G401 (cell line): ENCODE data around the gene SH2B3. TPM values are rescaled to one million over a fixed set of nuclear protein-coding genes. Genes with fewer than 3 reads are reported as not detected.
"Not testable (repeated sequence)": the region's sequence is repeated elsewhere in the genome, so short reads cannot be mapped to it uniquely, and the experiment has no call there.

Experiments
- DNase-seq: peaks from one replicate; pipeline ENCODE4 v3.0.0-alpha.2; 2015; ENCODE audit warnings: low spot score
- in situ Hi-C: cut with HindIII; loops from 2 replicates; pipeline ENCODE4 v1.10.0; 2016; ENCODE audit warnings: low sequenced_read_pairs, mixed read lengths
- total RNA-seq: library from RNA; depleted of rRNA; stranded (reverse); fragments of >200 nt; shearing (Covaris generic); gene quantifications from 2 replicates; pipeline ENCODE4 v1.2.3, GENCODE V29; 2014; rRNA removed

Gene SH2B3
- 5.7 and 9.9 TPM in 2 replicates for total RNA-seq

- in situ Hi-C loops: no loop called here
- DNase-seq: no peak
Observed at GRCh38 chr12:111405859-111406473, at the start of gene SH2B3. Gene SH2B3, plus strand, starts transcription at chr12:111405923. Its CDS starts 12,223 bp downstream, at chr12:111418146.

- in situ Hi-C loops: no loop called here
- no peak for DNase-seq
Observed at GRCh38 chr12:111359231-111359913, 46.4 kb upstream of the SH2B3 start.

- in situ Hi-C loops: no loop called here
- DNase-seq: no peak
Observed at GRCh38 chr12:111359914-111360276, 45.8 kb upstream of the SH2B3 start.

- in situ Hi-C loops: no loop called here
- DNase-seq: no peak
Observed at GRCh38 chr12:111360325-111360930, 45.3 kb upstream of the SH2B3 start.

GRCh38 chr12:111361073-111361716 lies 44.5 kb upstream of the SH2B3 start:
- DNase-seq: no peak
- in situ Hi-C loops: no loop called here

- no peak for DNase-seq
- in situ Hi-C loops: no loop called here
Observed at GRCh38 chr12:111361717-111362576, 43.8 kb upstream of the SH2B3 start.

GRCh38 chr12:111362687-111363475 lies 42.8 kb upstream of the SH2B3 start:
- no peak for DNase-seq

GRCh38 chr12:111363578-111363977 lies 42.1 kb upstream of the SH2B3 start:
- in situ Hi-C loops: no loop called here
- no peak for DNase-seq

More at GRCh38 chr12:111362687-111363475, 42.8 kb upstream of the SH2B3 start:
- in situ Hi-C loops: no loop called here

GRCh38 chr12:111366075-111366474 lies 39.6 kb upstream of the SH2B3 start:
- in situ Hi-C loops: no loop called here
- DNase-seq: no peak

GRCh38 chr12:111366583-111366982 lies 39.1 kb upstream of the SH2B3 start:
- in situ Hi-C loops: no loop called here
- DNase-seq: no peak

GRCh38 chr12:111367661-111368221 lies 38.0 kb upstream of the SH2B3 start:
- DNase-seq: no peak
- in situ Hi-C loops: no loop called here

- in situ Hi-C loops: no loop called here
- no peak for DNase-seq
Observed at GRCh38 chr12:111368291-111368787, 37.4 kb upstream of the SH2B3 start.

GRCh38 chr12:111368788-111369495 lies 36.8 kb upstream of the SH2B3 start, which contains the start of gene PHETA1:
Gene PHETA1, minus strand, starts transcription at chr12:111369095. Its CDS starts 5,668 bp downstream, at chr12:111363427.
- in situ Hi-C loops: no loop called here
- peak; percentile 92 for DNase-seq

GRCh38 chr12:111369496-111370220 lies 36.1 kb upstream of the SH2B3 start:
- in situ Hi-C loops: no loop called here
- DNase-seq: no peak

GRCh38 chr12:111373231-111373630 lies 32.5 kb upstream of the SH2B3 start:
- in situ Hi-C loops: not testable (repeated sequence)

GRCh38 chr12:111377440-111377839 lies 28.3 kb upstream of the SH2B3 start:
- in situ Hi-C loops: no loop called here
- no peak for DNase-seq

More at GRCh38 chr12:111373231-111373630, 32.5 kb upstream of the SH2B3 start:
- DNase-seq: not testable (repeated sequence)
